Body of pancreas (tissue), 4 donors: ENCODE results near the gene FKBP2. TPM values are rescaled to one million over a fixed set of nuclear protein-coding genes. Genes with fewer than 3 reads are reported as not detected.

Experiments used
- ATAC-seq: fragments of 150-250 bp; one replicate; pipeline ENCODE4 v1.9.1; 2016
- DNase-seq, 4 donors: peaks; one replicate each; pipeline ENCODE4 v3.0.0-alpha.2; 2019
- H3K27ac ChIP-seq, 4 donors: fragments of 200-600 bp; sonication (generic); 1 replicate in 3 of 4; 2 replicates in 1 of 4; pipeline versions ENCODE4 v1.5.1 to v1.6.1; 2016 to 2019; ENCODE audit warnings: mild to moderate bottlenecking in 1 of 4, mixed read lengths in 1 of 4, moderate library complexity in 1 of 4
- H3K27me3 ChIP-seq, 2 donors: fragments of 200-600 bp; sonication (generic); one replicate each; pipeline ENCODE4 v1.6.0; 2016; ENCODE audit warnings: mild to moderate bottlenecking in 1 of 2
- H3K36me3 ChIP-seq, 2 donors: fragments of 200-600 bp; sonication (generic); replicated peaks in 1 of 2; 2 replicates each; pipeline ENCODE4 v1.5.1; 2016; ENCODE audit warnings: low read depth in 2 of 2; ENCODE audit not compliant: insufficient read depth in 1 of 2
- H3K4me1 ChIP-seq: fragments of 200-600 bp; sonication (generic); one replicate; pipeline ENCODE4 v1.6.0; 2016
- H3K4me3 ChIP-seq, 2 donors: fragments of 200-600 bp; sonication (generic); 1 replicate in 1 of 2; 2 replicates in 1 of 2; pipeline ENCODE4 v1.5.1; 2016 to 2019
- H3K9me3 ChIP-seq, 3 donors: fragments of 200-600 bp; sonication (generic); 1 replicate in 2 of 3; 2 replicates in 1 of 3; pipeline ENCODE4 v1.5.1; 2016
- CTCF ChIP-seq, 7 experiments: fragments of 450-650 bp in 4 of 7; fragments of 200-600 bp in 3 of 7; sonication (generic) in 3 of 7; IDR thresholded peaks; one replicate each; pipeline ENCODE4 v1.5.1; 2016 to 2019; ENCODE audit warnings: antibody characterized with exemption in 7 of 7
- POLR2A ChIP-seq, 3 donors: fragments of 450-650 bp; IDR thresholded peaks; one replicate each; pipeline ENCODE4 v1.6.1; 2016; ENCODE audit warnings: antibody characterized with exemption in 3 of 3, mild to moderate bottlenecking in 2 of 3
- WGBS, 2 donors: methylation state at CpG; one replicate each; pipeline ENCODE4 v1.1.5; 2017; 5-methylcytosine and 5-hydroxymethylcytosine counted together
- intact Hi-C: fragments of 100-400 bp; cut with DNase I; formaldehyde crosslinking; loops from one replicate; pipeline ENCODE4 v1.15.1; 2023
- total RNA-seq, 2 donors: library from RNA; depleted of rRNA; stranded (reverse); fragments of >200 nt; gene quantifications; one replicate each; pipeline ENCODE4 v1.1.0, GENCODE V29; 2016

Gene FKBP2
- total RNA-seq, 2 donors from 2014 or later = 42.0 to 92.6 TPM

- 81 to 82% methylated on average over 4 of the region's 4 CpGs for WGBS, 2 donors
These were observed 18.7 kb downstream of the FKBP2 start for GRCh38 chr11:64259533-64260067.

GRCh38 chr11:64260147-64260708 is 19.3 kb downstream of the FKBP2 start:
- intact Hi-C loops = no loop called here
- H3K9me3 ChIP-seq = no peaks in the 10 kb centered on the region
- no peak overlapping the region for H3K27ac ChIP-seq
- WGBS, 2 donors = 92 to 97% methylated on average over 5 to 6 of the region's 6 CpGs
- TF ChIP-seq CTCF (IDR thresholded peaks at IDR 0.05) (no peak), POLR2A (IDR thresholded peaks at IDR 0.05) (no peak)
- H3K4me1 ChIP-seq = no peaks in the 10 kb centered on the region
- DNase-seq (no peak), ATAC-seq (no peak)
- no peaks in the 10 kb centered on the region for H3K36me3 ChIP-seq
- H3K27me3 ChIP-seq = no peaks in the 10 kb centered on the region
- no peak overlapping the region for H3K4me3 ChIP-seq

More at GRCh38 chr11:64259533-64260067, 18.7 kb downstream of the FKBP2 start:
- H3K36me3 ChIP-seq = no peaks in the 10 kb centered on the region
- no peaks in the 10 kb centered on the region for H3K27me3 ChIP-seq
- ATAC-seq (no peak), DNase-seq (no peak)
- H3K9me3 ChIP-seq = no peaks in the 10 kb centered on the region
- no peak for TF ChIP-seq POLR2A (IDR thresholded peaks at IDR 0.05)
- TF ChIP-seq CTCF (IDR thresholded peaks at IDR 0.05) = no peak
- no peaks in the 10 kb centered on the region for H3K4me1 ChIP-seq
- no peak overlapping the region for H3K27ac ChIP-seq
- intact Hi-C loops = no loop called here
- H3K4me3 ChIP-seq = no peak overlapping the region

DNA sequence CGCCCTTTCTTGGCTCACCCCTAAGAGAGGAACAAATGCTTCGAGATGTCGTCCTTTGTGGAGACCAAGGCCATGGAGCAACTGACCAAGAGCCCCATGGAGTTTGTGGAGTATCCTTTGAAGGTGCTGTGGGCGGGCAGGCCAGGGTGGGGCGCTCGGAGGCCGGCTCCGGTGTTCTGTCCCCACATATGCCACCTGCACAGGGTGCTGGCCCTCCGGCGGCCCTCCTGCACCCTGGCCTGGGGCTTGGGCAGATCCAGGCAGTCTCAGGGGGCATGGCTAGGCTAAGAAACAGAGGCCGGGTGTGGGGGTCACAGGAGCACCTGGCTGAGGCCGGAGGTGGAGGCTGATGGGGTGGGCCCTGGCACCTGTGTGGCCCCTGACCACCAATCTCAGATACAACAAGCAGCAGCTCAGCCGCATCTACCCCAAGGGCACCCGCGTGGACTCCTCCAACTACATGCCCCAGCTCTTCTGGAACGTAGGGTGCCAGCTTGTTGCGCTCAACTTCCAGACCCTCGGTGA is 20.7 kb downstream of the FKBP2 start:
- intact Hi-C loops = no loop called here
- Histone ChIP-seq H3K4me3 (no peak overlapping the region), H3K4me1 (no peaks in the 10 kb centered on the region), H3K27me3 (no peaks in the 10 kb centered on the region), H3K27ac (no peak overlapping the region), H3K9me3 (no peaks in the 10 kb centered on the region), H3K36me3 (no peaks in the 10 kb centered on the region)
- no peak for DNase-seq
- TF ChIP-seq CTCF (IDR thresholded peaks at IDR 0.05) = no peak
- TF ChIP-seq POLR2A (IDR thresholded peaks at IDR 0.05) = no peak
- no peak for ATAC-seq
- WGBS, 2 donors = 85 to 90% methylated on average over 12 to 16 of the region's 18 CpGs

- Histone ChIP-seq H3K27ac (no peak overlapping the region), H3K27me3 (no peaks in the 10 kb centered on the region), H3K36me3 (no peaks in the 10 kb centered on the region), H3K9me3 (no peaks in the 10 kb centered on the region), H3K4me3 (no peak overlapping the region), H3K4me1 (no peaks in the 10 kb centered on the region)
- TF ChIP-seq CTCF (IDR thresholded peaks at IDR 0.05) (no peak), POLR2A (IDR thresholded peaks at IDR 0.05) (no peak)
- 93% methylated on average over 36 to 42 of the region's 42 CpGs for WGBS, 2 donors
- ATAC-seq = no peak
- intact Hi-C loops = no loop called here
- DNase-seq = no peak
These were observed 21.5 kb downstream of the FKBP2 start for GRCh38 chr11:64262271-64263002.
